K562 (cell line): ENCODE measurements around the gene BANK1. TPM values are rescaled to one million over a fixed set of nuclear protein-coding genes. Genes with fewer than 3 reads are reported as not detected.
A peak's percentile ranks its signal among the peaks of the same experiment; 100 is the strongest.

Source experiments
- ATAC-seq: fragments of 200-7000 bp; cut with Tn5 transposase; 3 replicates; pipeline ENCODE4 v1.9.1; 2020; ENCODE audit warnings: moderate library complexity
- BruUV-seq: library from RNA; stranded (reverse); fragments of 400-500 nt; replicated peaks from 2 replicates; lab custom pipeline; 2021; lab: Mats Ljungman, UMichigan
- CTCF ChIA-PET: fragments of 300-600 bp; formaldehyde crosslinking; extraction: SDS; loops from one replicate; lab custom pipeline; 2021; ENCODE audit warnings: low intra/inter-chr PET ratio; lab: Yijun Ruan, JAX
- POLR2A ChIA-PET: fragments of 300-600, 350-650 bp; sonication (Branson Sonifier 250); formaldehyde crosslinking; extraction: SDS; loops from one replicate; lab custom pipeline; 2021; ENCODE audit warnings: antibody characterized with exemption, inconsistent platforms; lab: Yijun Ruan, JAX
- DNase-seq, 4 experiments: peaks; one replicate each; pipeline versions ENCODE4 v3.0.0 to v3.0.0-alpha.2; 2011 to 2018; ENCODE audit warnings: low spot score in 3 of 4, mixed read lengths in 3 of 4; ENCODE audit errors: extremely low read depth in 1 of 4
- FAIRE-seq: peaks from 2 replicates; lab custom pipeline; 2011; peaks lifted over from hg19 to GRCh38; lab: Jason Lieb, UNC
- H2AFZ ChIP-seq: 2 replicates; pipeline ENCODE4 v1.6.0; 2011; ENCODE audit warnings: low read depth, low read length, control low read depth, inconsistent platforms
- H3K27ac ChIP-seq: fragments of 200-600 bp; 3 replicates; pipeline ENCODE4 v1.8.0; 2011; ENCODE audit warnings: low read depth, mild to moderate bottlenecking, control low read depth, inconsistent platforms, low read length, moderate library complexity, mixed read lengths; ENCODE audit errors: extremely low read depth
- H3K27me3 ChIP-seq, 2 experiments: fragments of 300-600 bp in 1 of 2; 2 replicates in 1 of 2; 3 replicates in 1 of 2; pipeline versions ENCODE4 v1.6.0 to v1.8.0; 2011; ENCODE audit warnings: inconsistent platforms in 2 of 2, low read length in 2 of 2, mild to moderate bottlenecking in 1 of 2, mixed read lengths in 1 of 2, moderate library complexity in 1 of 2; ENCODE audit not compliant: control insufficient read depth in 2 of 2, insufficient read depth in 2 of 2
- H3K36me3 ChIP-seq: fragments of 300-600 bp; 3 replicates; pipeline ENCODE4 v1.8.0; 2011; ENCODE audit warnings: mild to moderate bottlenecking, low read length, inconsistent platforms; ENCODE audit not compliant: control insufficient read depth, insufficient read depth
- H3K4me1 ChIP-seq, 2 experiments: fragments of 200-600 bp in 1 of 2; replicated peaks in 1 of 2; 2 replicates in 1 of 2; 3 replicates in 1 of 2; pipeline versions ENCODE4 v1.5.1 to v1.8.0; 2011; ENCODE audit warnings: inconsistent platforms in 2 of 2, low read length in 2 of 2, mild to moderate bottlenecking in 1 of 2, mixed read lengths in 1 of 2, moderate library complexity in 1 of 2; ENCODE audit not compliant: control insufficient read depth in 2 of 2, insufficient read depth in 2 of 2
- H3K4me2 ChIP-seq: 2 replicates; pipeline ENCODE4 v1.6.1; 2011; ENCODE audit warnings: low read length, control low read depth, inconsistent platforms, mixed read lengths; ENCODE audit not compliant: insufficient read depth
- H3K4me3 ChIP-seq: fragments of 200-600 bp; sonication (generic), shearing (Covaris generic); 2 replicates; pipeline ENCODE4 v1.5.1; 2016; ENCODE audit warnings: control low read depth, inconsistent platforms
- H3K79me2 ChIP-seq: fragments of 200-600 bp; 3 replicates; pipeline ENCODE4 v1.8.0; 2011; ENCODE audit warnings: low read length, inconsistent platforms; ENCODE audit not compliant: control insufficient read depth, insufficient read depth
- H3K9ac ChIP-seq, 2 experiments: 2 replicates each; pipeline versions ENCODE4 v1.6.0 to v1.6.1; 2011; ENCODE audit warnings: low read depth in 2 of 2, low read length in 2 of 2, control low read depth in 1 of 2, inconsistent platforms in 1 of 2, mild to moderate bottlenecking in 1 of 2, mixed read lengths in 1 of 2; ENCODE audit not compliant: insufficient read depth in 1 of 2
- H3K9me1 ChIP-seq: one replicate; pipeline ENCODE4 v1.6.0; 2011; ENCODE audit warnings: inconsistent platforms, mild to moderate bottlenecking, low read length, moderate library complexity; ENCODE audit not compliant: control insufficient read depth, insufficient read depth
- H3K9me3 ChIP-seq: replicated peaks from 2 replicates; pipeline ENCODE4 v1.5.1; 2011; ENCODE audit warnings: low read depth, low read length, inconsistent platforms; ENCODE audit not compliant: control insufficient read depth, insufficient read depth
- H4K20me1 ChIP-seq: replicated peaks from 2 replicates; pipeline ENCODE4 v1.6.1; 2011; ENCODE audit warnings: low read length, inconsistent platforms, mixed read lengths; ENCODE audit not compliant: control insufficient read depth, insufficient read depth
- BRF2 ChIP-seq: IDR thresholded peaks from 3 replicates; pipeline ENCODE4 v1.6.1; 2011; ENCODE audit warnings: borderline replicate concordance, mild to moderate bottlenecking; ENCODE audit not compliant: insufficient read length, insufficient read depth
- E2F8 ChIP-seq: fragments of 450-650 bp; IDR thresholded peaks from 2 replicates; pipeline ENCODE4 v1.7.1; 2018; ENCODE audit warnings: mild to moderate bottlenecking, low read depth; ENCODE audit not compliant: partially characterized antibody
- ELK3 ChIP-seq: fragments of 450-650 bp; formaldehyde crosslinking; IDR thresholded peaks from 2 replicates; pipeline ENCODE4 v1.4.0; 2020; ENCODE audit warnings: mild to moderate bottlenecking
- MAFG ChIP-seq: fragments of 450-650 bp; conservative IDR thresholded peaks from 2 replicates; pipeline ENCODE4 v1.6.1; 2016; ENCODE audit warnings: missing genetic modification characterization, missing compliant biosample characterization
- MLLT1 ChIP-seq, 2 experiments: fragments of 450-650 bp; IDR thresholded peaks; 2 replicates each; pipeline ENCODE4 v1.6.1; 2016
- MTA1 ChIP-seq: fragments of 450-650 bp; IDR thresholded peaks from 2 replicates; pipeline ENCODE4 v1.6.1; 2017; ENCODE audit warnings: borderline replicate concordance
- MTA3 ChIP-seq: fragments of 450-650 bp; formaldehyde crosslinking; IDR thresholded peaks from 2 replicates; pipeline ENCODE4 v1.6.1; 2017; ENCODE audit warnings: mild to moderate bottlenecking, borderline replicate concordance
- TAF15 ChIP-seq: fragments of 200-400 bp; formaldehyde crosslinking; IDR thresholded peaks from 2 replicates; pipeline ENCODE4 v1.6.1; 2017; ENCODE audit warnings: mild to moderate bottlenecking, low read depth, low read length, moderate library complexity
- TFE3 ChIP-seq: fragments of 450-650 bp; formaldehyde crosslinking; IDR thresholded peaks from 2 replicates; pipeline ENCODE4 v1.4.0; 2020; ENCODE audit warnings: mild to moderate bottlenecking, mixed read lengths
- WGBS: fragments of 100-300 bp; shearing (Covaris generic); methylation state at CpG from one replicate; pipeline ENCODE4 v1.1.6; 2016; ENCODE audit warnings: low coverage, mixed read lengths; ENCODE audit not compliant: insufficient coverage; ENCODE audit errors: missing lambda C conversion rate; 5-methylcytosine and 5-hydroxymethylcytosine counted together
- in situ Hi-C: fragments of 300-500 bp; cut with MboI; formaldehyde crosslinking; loops from 4 replicates; pipeline ENCODE4 v1.15.0; 2018; ENCODE audit warnings: inconsistent platforms, mixed read lengths
- intact Hi-C: fragments of 100-400 bp; cut with micrococcal nuclease; formaldehyde crosslinking; loops from 2 replicates; pipeline ENCODE4 v1.14.2; 2022
- polyA plus RNA-seq, 8 experiments: library from polyadenylated mRNA; depleted of rRNA in 4 of 8; stranded (reverse) in 5 of 8; unstranded in 3 of 8; fragments of >200 nt; fragmentation: Nextera tagmentation in 2 of 8; fragmentation: Illumina TruSeq in 1 of 8; extraction: Ambion mirVana in 2 of 8; extraction: Trizol in 1 of 8; gene quantifications; 2 replicates each; pipeline versions ENCODE4 v1.2.1 to v1.2.3, GENCODE V29; 2011 to 2014; ENCODE audit warnings: inconsistent platforms in 1 of 8, missing spikeins in 1 of 8
- total RNA-seq, 7 experiments: library from RNA; depleted of rRNA in 6 of 7; stranded (reverse); fragments of >200 nt in 6 of 7; fragmentation: Illumina TruSeq in 2 of 7; extraction: Trizol in 2 of 7; gene quantifications; 2 replicates each; pipeline versions ENCODE4 v1.2.1 to v1.2.3, GENCODE V29; 2011 to 2021; ENCODE audit warnings: low replicate concordance in 1 of 7

Gene BANK1
- total and polyA plus RNA-seq, 9 of the 15 experiments (the other 6 are each of a cell fraction or from before 2014, with no cell fraction given) = not detected

- TF ChIP-seq BRF2 = no peak
Measured at GRCh38 chr4:101970547-101971155, 180.1 kb downstream of the BANK1 start (continued).

- no peak for DNase-seq
- Histone ChIP-seq H3K9me1 (no peaks in the 10 kb centered on the region), H3K79me2 (no peaks in the 10 kb centered on the region), H3K4me1 (no peaks in the 10 kb centered on the region), H4K20me1 (no peaks in the 10 kb centered on the region), H3K9me3 (no peaks in the 10 kb centered on the region; the same call in 1 of the 2 replicates), H3K27ac (no peak overlapping the region), H3K4me2 (no peak overlapping the region), H2AFZ (no peak overlapping the region), H3K36me3 (no peaks in the 10 kb centered on the region), H3K9ac (no peak overlapping the region), H3K4me3 (no peak overlapping the region), H3K27me3 (no peaks in the 10 kb centered on the region)
- no TSS peak for BruUV-seq
- POLR2A ChIA-PET = no interaction called here
- CTCF ChIA-PET = no interaction called here
- intact Hi-C loops = no loop called here
- no peak for TF ChIP-seq MLLT1 (IDR thresholded peaks at IDR 0.05)
- 0 out of 2 replicates have a peak, but pooled peaks have one; percentile 9 for TF ChIP-seq TFE3 (CRISPR knock-in tag)
- no peak for TF ChIP-seq TAF15
- no peak for TF ChIP-seq MTA3
- no peak for TF ChIP-seq MAFG
- no peak for TF ChIP-seq E2F8
- TF ChIP-seq MTA1 = no peak
- no peak for TF ChIP-seq ELK3
- no peak for FAIRE-seq
- 3% methylated on average over 2 of the region's 2 CpGs for whole genome bisulfite sequencing
- ATAC-seq = no peak
- in situ Hi-C loops = no loop called here
Measured at GRCh38 chr4:101972791-101973190, 182.3 kb downstream of the BANK1 start.
